ENCODE results near the gene PTPA.

DNA sequence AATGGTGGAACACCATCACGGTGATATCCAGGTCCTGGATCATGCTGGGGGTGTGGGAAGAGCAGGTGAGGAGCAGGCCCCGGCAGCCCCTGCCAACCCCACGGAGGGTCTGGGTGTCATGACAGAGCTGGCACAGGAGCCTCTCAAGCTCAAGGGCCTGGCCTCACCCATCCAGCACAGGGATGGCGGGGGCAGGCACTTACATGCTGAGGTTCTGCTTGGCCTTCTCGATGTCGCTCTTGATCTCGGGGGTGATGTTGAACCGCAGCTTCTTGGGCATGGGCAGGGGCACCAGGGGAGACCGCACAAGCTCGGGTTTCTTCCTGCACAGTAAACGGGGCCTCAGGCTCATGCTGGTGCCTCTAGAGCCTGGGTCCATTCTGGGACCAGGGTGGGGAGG, 12.9 kb upstream of the PTPA start:
- TF ChIP-seq, protein P1, sequence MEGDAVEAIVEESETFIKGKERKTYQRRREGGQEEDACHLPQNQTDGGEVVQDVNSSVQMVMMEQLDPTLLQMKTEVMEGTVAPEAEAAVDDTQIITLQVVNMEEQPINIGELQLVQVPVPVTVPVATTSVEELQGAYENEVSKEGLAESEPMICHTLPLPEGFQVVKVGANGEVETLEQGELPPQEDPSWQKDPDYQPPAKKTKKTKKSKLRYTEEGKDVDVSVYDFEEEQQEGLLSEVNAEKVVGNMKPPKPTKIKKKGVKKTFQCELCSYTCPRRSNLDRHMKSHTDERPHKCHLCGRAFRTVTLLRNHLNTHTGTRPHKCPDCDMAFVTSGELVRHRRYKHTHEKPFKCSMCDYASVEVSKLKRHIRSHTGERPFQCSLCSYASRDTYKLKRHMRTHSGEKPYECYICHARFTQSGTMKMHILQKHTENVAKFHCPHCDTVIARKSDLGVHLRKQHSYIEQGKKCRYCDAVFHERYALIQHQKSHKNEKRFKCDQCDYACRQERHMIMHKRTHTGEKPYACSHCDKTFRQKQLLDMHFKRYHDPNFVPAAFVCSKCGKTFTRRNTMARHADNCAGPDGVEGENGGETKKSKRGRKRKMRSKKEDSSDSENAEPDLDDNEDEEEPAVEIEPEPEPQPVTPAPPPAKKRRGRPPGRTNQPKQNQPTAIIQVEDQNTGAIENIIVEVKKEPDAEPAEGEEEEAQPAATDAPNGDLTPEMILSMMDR (IDR thresholded peaks at IDR 0.05 in 2 of 3, conservative IDR thresholded peaks at IDR 0.05 in 1 of 3; ENCODE audit: control insufficient read depth in 2 of 3, extremely low read depth in 1 of 3, insufficient read depth in 1 of 3, low read depth in 3 of 3, low read length in 3 of 3): no peak
- TF ChIP-seq MEF2B (IDR thresholded peaks at IDR 0.05; ENCODE audit: partially characterized antibody, poor library complexity, severe bottlenecking): no peak
